GM18505 (cell line): ENCODE results near the gene IL10.
"Not testable (repeated sequence)": the region's sequence is repeated elsewhere in the genome, so short reads cannot be mapped to it uniquely, and the experiment has no call there.

ENCODE experiments used
- ATAC-seq: cut with Tn5 transposase; IDR thresholded peaks from one replicate; pipeline ENCODE4 v1.9.1; 2021; ENCODE audit not compliant: unreplicated experiment
- POLR2A ChIP-seq: IDR thresholded peaks from 4 replicates; pipeline ENCODE4 v1.6.1; 2011; ENCODE audit warnings: borderline replicate concordance; ENCODE audit not compliant: insufficient read depth, insufficient read length; ENCODE audit errors: extremely low read depth

Gene IL10

DNA sequence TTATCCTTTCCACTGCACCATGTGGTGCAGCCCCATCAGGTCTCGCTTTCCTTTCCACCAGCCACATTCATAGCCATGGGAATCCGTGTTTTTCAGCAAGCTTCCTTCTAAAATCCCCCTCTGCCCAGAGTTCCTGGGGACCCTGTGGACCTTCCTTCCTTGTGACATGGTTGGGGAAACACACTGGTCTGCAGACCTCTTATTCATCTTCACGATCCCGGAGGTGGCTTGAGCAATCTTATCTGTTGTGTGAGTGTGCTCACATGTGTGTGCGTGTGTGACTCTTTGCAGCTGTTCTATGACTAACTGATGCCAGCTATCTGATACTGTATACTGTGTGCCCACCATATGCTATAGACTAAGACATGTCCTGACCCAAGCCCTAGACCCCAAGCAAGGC, 15.6 kb upstream of the IL10 start:
- ATAC-seq = no peak
- no peak for TF ChIP-seq POLR2A

DNA sequence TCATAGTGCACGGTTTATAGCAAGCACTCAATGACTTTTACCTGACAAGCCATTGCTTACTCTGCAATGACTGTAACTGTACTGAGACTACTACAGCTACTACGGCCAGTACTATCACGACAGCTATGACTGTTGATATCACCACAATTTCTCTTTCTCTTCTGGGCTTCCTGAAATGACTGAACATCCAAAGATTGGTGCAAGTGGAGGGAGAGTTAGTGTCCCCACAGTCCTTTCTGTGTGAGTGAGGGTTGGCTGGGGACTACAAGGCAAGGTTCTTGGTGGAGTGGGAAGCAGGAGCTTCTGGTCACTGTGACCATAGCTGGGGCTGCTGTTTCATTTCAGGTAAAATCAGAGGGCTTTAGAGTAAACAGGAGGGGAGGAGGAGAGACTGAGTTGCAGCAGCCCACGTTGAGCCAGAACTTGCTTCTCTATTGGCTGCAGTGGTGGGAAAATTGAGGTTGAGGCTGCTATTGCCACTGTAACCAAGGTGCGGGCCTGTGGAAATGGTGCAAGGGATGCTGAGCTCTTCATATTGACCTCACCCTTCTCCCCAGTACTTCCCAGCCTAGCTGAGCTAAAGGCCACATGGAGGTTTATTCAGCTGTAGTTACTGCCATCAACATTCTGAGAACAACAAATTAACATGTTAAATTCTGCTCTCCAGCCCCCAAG, 14.1 kb upstream of the IL10 start:
- no peak for TF ChIP-seq POLR2A
- no peak for ATAC-seq

DNA sequence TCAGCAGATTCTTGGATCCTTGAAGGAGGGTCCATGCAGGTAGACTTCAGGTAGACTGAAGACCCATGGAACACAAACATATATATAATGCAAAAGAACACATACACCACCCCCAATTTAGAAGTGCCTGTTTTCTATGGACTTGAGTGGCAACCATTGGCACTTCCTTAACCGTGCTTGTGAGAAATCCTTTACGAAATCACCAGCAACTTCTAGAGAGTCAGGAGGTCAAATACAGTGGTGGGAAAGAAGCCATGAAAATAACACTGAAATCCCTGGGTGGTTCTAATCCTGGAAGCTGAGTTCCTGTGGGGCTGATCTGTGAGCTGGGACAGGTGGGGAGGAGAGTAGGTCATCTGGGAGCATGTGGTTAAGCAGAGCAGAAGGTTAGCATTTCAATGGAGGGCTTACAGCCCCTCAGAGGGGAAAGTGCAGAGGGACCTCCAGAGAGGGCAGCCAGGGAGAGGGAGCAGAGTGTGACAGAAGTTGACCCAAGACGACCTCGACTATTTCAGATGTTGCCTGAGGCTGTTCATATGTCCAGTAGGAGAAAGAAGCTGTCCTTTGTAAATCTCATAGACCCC, 13.0 kb upstream of the IL10 start:
- no peak for TF ChIP-seq POLR2A
- no peak for ATAC-seq

DNA sequence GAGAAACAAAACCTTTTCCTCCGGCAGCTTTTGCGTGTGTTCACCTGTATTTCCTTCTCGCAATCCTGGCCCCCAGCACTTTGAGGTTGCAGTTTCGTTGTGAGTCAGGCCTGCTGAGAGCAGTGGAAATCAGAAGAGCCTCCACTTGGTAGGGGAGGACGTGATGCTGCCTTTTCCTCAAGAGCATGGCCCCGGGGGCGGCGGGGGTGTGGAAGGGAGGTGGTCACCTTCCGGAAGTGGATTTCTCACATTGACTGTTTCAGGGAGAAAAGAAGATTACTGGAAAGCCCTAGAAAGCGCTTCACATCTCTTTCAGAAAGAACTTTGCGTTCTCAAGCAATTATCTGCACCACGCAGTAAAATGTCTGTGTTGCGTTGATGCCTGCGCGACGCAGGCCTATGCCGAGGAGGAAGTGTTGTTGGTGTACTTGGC, 12.2 kb upstream of the IL10 start:
- ATAC-seq = peak; percentile 69
- peak; percentile 3 for TF ChIP-seq POLR2A

- TF ChIP-seq POLR2A = no peak
- no peak for ATAC-seq
Observed at GRCh38 chr1:206783506-206783905, 11.2 kb upstream of the IL10 start.

DNA sequence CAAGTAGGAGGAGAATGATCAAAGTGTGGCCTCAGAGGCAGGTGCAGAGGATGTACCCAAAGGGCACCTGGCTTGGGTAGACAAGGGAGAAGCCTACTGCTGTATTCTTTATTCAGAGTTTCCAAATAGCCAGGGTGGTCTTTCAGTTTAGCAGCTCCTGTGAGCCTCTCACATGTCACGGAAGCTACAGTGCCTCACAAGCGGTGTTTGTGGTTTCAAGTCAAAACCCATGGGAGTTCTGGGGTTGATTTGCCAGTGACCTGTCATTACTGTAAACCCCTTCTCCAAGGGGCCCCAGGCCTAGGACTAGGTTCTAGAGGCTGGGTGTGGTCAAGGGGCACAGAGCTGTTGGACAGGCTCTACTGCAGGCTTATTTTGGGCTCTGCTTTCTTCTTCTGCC, 10.2 kb upstream of the IL10 start:
- peak; percentile 48 for ATAC-seq
- TF ChIP-seq POLR2A = no peak

DNA sequence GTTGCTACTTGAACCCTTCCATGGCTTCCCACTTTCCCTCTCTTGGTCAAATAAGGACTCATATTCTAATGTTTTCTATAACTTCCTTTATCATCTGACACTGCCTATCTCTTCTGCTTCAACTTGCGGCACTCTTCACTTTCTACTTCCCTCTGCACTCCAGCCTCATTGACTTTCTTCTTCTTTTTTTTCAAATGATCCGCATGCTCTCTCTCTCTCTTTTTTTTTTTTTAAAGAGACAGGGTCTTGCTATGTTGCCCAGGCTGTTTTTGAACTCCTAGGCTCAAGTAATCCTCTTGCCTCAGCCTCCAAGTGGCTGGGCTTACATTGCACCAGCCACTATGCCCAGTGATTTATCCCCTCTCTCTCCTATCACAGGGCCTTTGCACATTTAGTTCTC, 7.3 kb upstream of the IL10 start:
- TF ChIP-seq POLR2A = no peak
- no peak for ATAC-seq

DNA sequence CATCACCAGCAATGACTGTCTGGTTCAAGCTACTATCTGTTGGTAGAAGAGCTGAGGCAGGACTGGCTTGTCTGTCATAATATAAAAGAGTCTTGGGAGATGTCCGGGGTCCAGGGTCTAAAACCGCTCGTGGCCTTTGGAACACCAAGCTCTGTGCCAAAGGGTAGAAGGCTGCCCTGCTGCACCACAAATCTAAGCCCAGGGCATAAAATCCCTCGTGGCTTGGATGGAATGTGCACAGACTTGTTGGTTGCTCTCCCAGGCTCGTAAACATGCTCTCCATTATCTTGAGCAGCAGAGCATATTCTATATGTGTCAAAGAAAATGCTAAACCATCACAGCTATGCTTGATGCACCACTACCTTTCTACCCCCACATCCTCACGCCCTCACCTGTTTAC, 6.6 kb upstream of the IL10 start:
- not testable (repeated sequence) for ATAC-seq

DNA sequence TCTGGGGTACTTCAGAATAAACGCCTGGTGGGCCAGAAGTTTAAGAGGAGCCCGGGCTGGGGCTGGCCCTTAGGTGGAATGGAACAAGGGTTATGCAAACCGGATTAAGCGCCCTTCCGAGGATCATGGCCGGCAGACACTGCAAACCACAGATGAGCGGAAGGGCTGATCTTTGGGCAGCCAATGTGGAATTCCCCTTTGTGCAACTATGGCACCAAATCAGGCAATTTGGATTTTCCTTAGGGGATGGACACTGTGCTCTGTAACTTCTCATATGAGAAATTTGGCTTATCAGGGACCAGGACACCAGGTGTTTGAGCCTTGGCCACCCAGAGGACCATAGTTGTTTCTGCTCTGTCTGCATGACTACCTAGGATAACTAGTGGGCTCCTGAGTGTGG, 5.7 kb upstream of the IL10 start:
- no peak for TF ChIP-seq POLR2A
- ATAC-seq = no peak

GRCh38 chr1:206776229-206776628, 3.9 kb upstream of the IL10 start:
- TF ChIP-seq POLR2A = no peak
- no peak for ATAC-seq

- no peak for ATAC-seq
- TF ChIP-seq POLR2A = no peak
Observed at GRCh38 chr1:206774093-206774492, 1.8 kb upstream of the IL10 start.

GRCh38 chr1:206771338-206771692, 979 bp downstream of the IL10 start:
- TF ChIP-seq POLR2A = peak; percentile 7
- no peak for ATAC-seq

GRCh38 chr1:206770531-206771337, 1.6 kb downstream of the IL10 start, which contains the start of gene IL19:
IL19 (plus strand) TSS chr1:206770773; CDS start chr1:206836663, 65,890 bp downstream.
- ATAC-seq = no peak
- peak; percentile 80 for TF ChIP-seq POLR2A

- ATAC-seq = peak; percentile 58
- peak; percentile 54 for TF ChIP-seq POLR2A
Observed at GRCh38 chr1:206769304-206769731, 3.0 kb downstream of the IL10 start.

DNA sequence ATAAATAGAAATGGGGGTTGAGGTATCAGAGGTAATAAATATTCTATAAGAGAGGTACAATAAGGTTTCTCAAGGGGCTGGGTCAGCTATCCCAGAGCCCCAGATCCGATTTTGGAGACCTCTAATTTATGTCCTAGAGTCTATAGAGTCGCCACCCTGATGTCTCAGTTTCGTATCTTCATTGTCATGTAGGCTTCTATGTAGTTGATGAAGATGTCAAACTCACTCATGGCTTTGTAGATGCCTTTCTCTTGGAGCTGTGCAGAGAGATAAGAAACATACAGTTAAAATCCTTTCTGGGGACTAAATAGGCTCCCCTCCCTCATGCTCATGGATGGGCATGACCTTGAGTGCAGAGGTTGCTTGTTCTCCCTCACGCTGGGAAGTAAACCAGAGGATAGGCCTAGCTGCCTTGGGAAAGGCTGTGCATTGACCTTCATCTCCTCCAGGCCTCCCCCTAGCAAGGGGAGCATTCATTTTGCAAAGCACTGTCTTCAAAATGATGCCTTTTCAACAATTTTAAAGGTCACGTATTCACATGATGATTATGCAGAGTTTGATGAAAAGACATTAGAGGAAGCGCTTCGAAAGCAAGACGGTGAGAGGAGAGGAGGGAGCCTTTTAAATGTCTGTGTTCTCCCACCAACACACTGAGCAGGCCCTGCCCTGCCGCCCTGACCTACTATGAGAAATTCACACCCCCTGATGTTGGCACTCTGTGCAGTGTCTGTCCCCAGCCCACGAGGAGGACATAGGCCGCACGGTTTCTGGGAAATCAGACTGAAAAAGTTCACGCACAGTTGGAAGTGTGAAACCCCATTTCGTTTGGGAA, 3.6 kb downstream of the IL10 start:
- no peak for ATAC-seq
- no peak for TF ChIP-seq POLR2A
